ENCODE data around the gene HTR3D. TPM values are rescaled to one million over a fixed set of nuclear protein-coding genes. Genes with fewer than 3 reads are reported as not detected.

HTR3D gene
- total RNA-seq, 1 experiment from 2014 or later, result not detected

- peaks cover 4 to 7% of the 10 kb centered on the region in 2 experiments; a peak in 2 of 4 replicates for H3K36me3 ChIP-seq (ENCODE audit: control insufficient read depth in 1 of 2, insufficient read depth in 2 of 2, low read length in 2 of 2)
- H4K20me1 ChIP-seq (ENCODE audit: insufficient read depth), result no peaks in the 10 kb centered on the region
- H3K9me2 ChIP-seq (ENCODE audit: insufficient read depth), result no peaks in the 10 kb centered on the region
- H3K79me2 ChIP-seq (ENCODE audit: insufficient read depth, low read length), result no peaks in the 10 kb centered on the region
- ChIA-PET RAD21 (ENCODE audit: low non-redundant PET in 1 of 2, low total read pairs in 2 of 2, uncharacterized antibody in 2 of 2, unreplicated experiment in 2 of 2) (no interaction called here), CTCF (no interaction called here), POLR2A (no interaction called here)
- intact Hi-C loops (cut with micrococcal nuclease), result no loop called here
- H2AFZ ChIP-seq (ENCODE audit: low read depth, low read length, poor library complexity, severe bottlenecking), result no peak overlapping the region
- H3K9ac ChIP-seq (ENCODE audit: low read length), result no peak overlapping the region
- ATAC-seq, result no peak
- no peak for DNase-seq (ENCODE audit: low read depth, low spot score)
- BruUV-seq (replicated peaks), result no TSS peak
- H3K4me2 ChIP-seq (ENCODE audit: low read length), result no peak overlapping the region
- H3K27ac ChIP-seq (ENCODE audit: low read depth, low read length), result no peak overlapping the region
- H3K4me3 ChIP-seq (replicated peaks in 1 of 2; ENCODE audit: low read depth in 1 of 2, low read length in 2 of 2), result no peak overlapping the region
- H3K27me3 ChIP-seq (ENCODE audit: insufficient read depth, low read length), result no peaks in the 10 kb centered on the region
- no peaks in the 10 kb centered on the region for H3K9me3 ChIP-seq (ENCODE audit: control insufficient read depth in 1 of 2, insufficient read depth in 1 of 2, low read depth in 1 of 2, low read length in 2 of 2)
- no peak for TF ChIP-seq POLR2A (IDR thresholded peaks at IDR 0.05; ENCODE audit: borderline replicate concordance, extremely low read depth, insufficient read depth, insufficient read length)
- no peaks in the 10 kb centered on the region for H3K4me1 ChIP-seq (ENCODE audit: control insufficient read depth in 1 of 2, insufficient read depth in 2 of 2, low read length in 2 of 2)
Measured at GRCh38 chr3:183984749-183985729, 46.5 kb upstream of the HTR3D start.

GRCh38 chr3:183987000-183987600 is 44.4 kb upstream of the HTR3D start:
- Histone ChIP-seq H3K9me2 (ENCODE audit: insufficient read depth) (no peaks in the 10 kb centered on the region), H3K27me3 (ENCODE audit: insufficient read depth, low read length) (no peaks in the 10 kb centered on the region), H3K9ac (ENCODE audit: low read length) (no peak overlapping the region), H3K36me3 (ENCODE audit: control insufficient read depth in 1 of 2, insufficient read depth in 2 of 2, low read length in 2 of 2) (peaks cover 4 to 7% of the 10 kb centered on the region in 2 experiments; a peak in 2 of 4 replicates), H3K4me1 (ENCODE audit: control insufficient read depth in 1 of 2, insufficient read depth in 2 of 2, low read length in 2 of 2) (no peaks in the 10 kb centered on the region), H3K27ac (ENCODE audit: low read depth, low read length) (no peak overlapping the region), H2AFZ (ENCODE audit: low read depth, low read length, poor library complexity, severe bottlenecking) (no peak overlapping the region), H3K4me2 (ENCODE audit: low read length) (no peak overlapping the region), H4K20me1 (ENCODE audit: insufficient read depth) (no peaks in the 10 kb centered on the region), H3K4me3 (replicated peaks in 1 of 2; ENCODE audit: low read depth in 1 of 2, low read length in 2 of 2) (no peak overlapping the region), H3K79me2 (ENCODE audit: insufficient read depth, low read length) (no peaks in the 10 kb centered on the region), H3K9me3 (ENCODE audit: control insufficient read depth in 1 of 2, insufficient read depth in 1 of 2, low read depth in 1 of 2, low read length in 2 of 2) (no peaks in the 10 kb centered on the region)
- intact Hi-C loops (cut with micrococcal nuclease), result no loop called here
- RAD21 ChIA-PET (ENCODE audit: low non-redundant PET in 1 of 2, low total read pairs in 2 of 2, uncharacterized antibody in 2 of 2, unreplicated experiment in 2 of 2), result no interaction called here
- no TSS peak for BruUV-seq (replicated peaks)
- POLR2A ChIA-PET, result no interaction called here
- DNase-seq (ENCODE audit: low read depth, low spot score) (no peak), ATAC-seq (no peak)
- CTCF ChIA-PET, result interaction anchor here (1.2 kb wide), 1 partner anchor 31 kb away, joined by 3 read pairs; no protein-coding TSS in a partner anchor
- TF ChIP-seq RAD21 (IDR thresholded peaks at IDR 0.05; ENCODE audit: low read depth), result no peak
- no peak for TF ChIP-seq ZFX (IDR thresholded peaks at IDR 0.05)
- TF ChIP-seq ATF3 (IDR thresholded peaks at IDR 0.05), result no peak
- TF ChIP-seq YY1 (IDR thresholded peaks at IDR 0.05; ENCODE audit: extremely low read depth, insufficient replicate concordance, low read depth, low read length), result no peak
- TF ChIP-seq POLR2AphosphoS5 (IDR thresholded peaks at IDR 0.05; ENCODE audit: low read depth, low read length), result no peak
- no peak for TF ChIP-seq POLR2A (IDR thresholded peaks at IDR 0.05; ENCODE audit: borderline replicate concordance, extremely low read depth, insufficient read depth, insufficient read length)
- TF ChIP-seq ZNF274 (IDR thresholded peaks at IDR 0.05; ENCODE audit: low read depth, low read length), result no peak
- TF ChIP-seq TCF7L2 (IDR thresholded peaks at IDR 0.05; ENCODE audit: borderline replicate concordance, extremely low read depth, insufficient read depth, insufficient read length), result no peak
- TF ChIP-seq FOSL1 (IDR thresholded peaks at IDR 0.05; ENCODE audit: low read depth), result no peak
- TF ChIP-seq CTCF (IDR thresholded peaks at IDR 0.05 in 2 of 3, conservative IDR thresholded peaks at IDR 0.05 in 1 of 3; ENCODE audit: borderline replicate concordance in 1 of 3, insufficient read depth in 1 of 3, low read depth in 2 of 3, low read length in 2 of 3), result no peak
- no peak for TF ChIP-seq MAX (IDR thresholded peaks at IDR 0.05)
- no peak for TF ChIP-seq SP1 (IDR thresholded peaks at IDR 0.05; ENCODE audit: low read depth)
- TF ChIP-seq EZH2 (IDR thresholded peaks at IDR 0.05), result no peak
- TF ChIP-seq EZH2phosphoT487 (IDR thresholded peaks at IDR 0.05; ENCODE audit: borderline replicate concordance), result no peak
- no peak for TF ChIP-seq CEBPB (IDR thresholded peaks at IDR 0.05; ENCODE audit: low read depth)
- TF ChIP-seq CBX3 (IDR thresholded peaks at IDR 0.05; ENCODE audit: low read depth), result no peak
- TF ChIP-seq SRF (IDR thresholded peaks at IDR 0.05; ENCODE audit: low read depth), result no peak
- TF ChIP-seq JUND (IDR thresholded peaks at IDR 0.05), result no peak

Measured in HCT116 (cell line).